Kidney capillary endothelial cell (primary cell): ENCODE measurements around the gene NUCKS1.
A peak's percentile ranks its signal among the peaks of the same experiment; 100 is the strongest.

Source experiments
- DNase-seq: peaks from one replicate; pipeline ENCODE4 v3.0.0-alpha.2; 2018; ENCODE audit warnings: low spot score

The NUCKS1 gene

GRCh38 chr1:205770618-205771017, 20.6 kb upstream of the NUCKS1 start:
- no peak for DNase-seq

- DNase-seq = no peak
These were observed 19.8 kb upstream of the NUCKS1 start for GRCh38 chr1:205769641-205770365.

- DNase-seq = no peak
These were observed 17.3 kb upstream of the NUCKS1 start for GRCh38 chr1:205767248-205767647.

GRCh38 chr1:205766570-205766969, 16.6 kb upstream of the NUCKS1 start:
- DNase-seq = no peak

- DNase-seq = peak; percentile 32
These were observed 16.1 kb upstream of the NUCKS1 start for GRCh38 chr1:205766038-205766437.

- no peak for DNase-seq
These were observed 14.6 kb upstream of the NUCKS1 start for GRCh38 chr1:205764578-205764977.

GRCh38 chr1:205763980-205764379, 14.0 kb upstream of the NUCKS1 start:
- no peak for DNase-seq

- no peak for DNase-seq
These were observed 10.6 kb upstream of the NUCKS1 start for GRCh38 chr1:205760606-205761005.

GRCh38 chr1:205756552-205756951, 6.6 kb upstream of the NUCKS1 start:
- no peak for DNase-seq

- no peak for DNase-seq
These were observed 4.9 kb upstream of the NUCKS1 start for GRCh38 chr1:205754857-205755256.

GRCh38 chr1:205751036-205751651, 1.2 kb upstream of the NUCKS1 start:
- no peak for DNase-seq

GRCh38 chr1:205749234-205750137, 496 bp downstream of the NUCKS1 start:
- DNase-seq = peak; percentile 91

GRCh38 chr1:205748403-205749233, 1.4 kb downstream of the NUCKS1 start:
- no peak for DNase-seq

- DNase-seq = no peak
These were observed 3.1 kb downstream of the NUCKS1 start for GRCh38 chr1:205746757-205747412.

GRCh38 chr1:205744403-205744802, 5.6 kb downstream of the NUCKS1 start:
- no peak for DNase-seq

- no peak for DNase-seq
These were observed 6.0 kb downstream of the NUCKS1 start for GRCh38 chr1:205743977-205744376.

GRCh38 chr1:205741681-205742080, 8.3 kb downstream of the NUCKS1 start:
- no peak for DNase-seq

- no peak for DNase-seq
These were observed 10.4 kb downstream of the NUCKS1 start for GRCh38 chr1:205739348-205740160.

- DNase-seq = no peak
These were observed 14.8 kb downstream of the NUCKS1 start for GRCh38 chr1:205735218-205735617.

GRCh38 chr1:205733438-205734175, 16.4 kb downstream of the NUCKS1 start:
- no peak for DNase-seq
